Activated naive CD4-positive, alpha-beta T cell treated with anti-CD3 and anti-CD28 coated beads, Interleukin-2, amount 50 U/mL, for 24 hours (primary cell): Measurements from ENCODE around the gene SNTG2.
A peak's percentile ranks its signal among the peaks of the same experiment; 100 is the strongest.
"Not testable (repeated sequence)": the region's sequence is repeated elsewhere in the genome, so short reads cannot be mapped to it uniquely, and the experiment has no call there.

Source experiments
- H3K27ac Mint-ChIP-seq: one replicate; pipeline ENCODE4 v1.8.0; 2021; ENCODE audit warnings: mild to moderate bottlenecking, mixed read lengths
- H3K27me3 Mint-ChIP-seq: one replicate; pipeline ENCODE4 v1.8.0; 2021; ENCODE audit warnings: mixed read lengths
- H3K36me3 Mint-ChIP-seq: one replicate; pipeline ENCODE4 v1.8.0; 2021; ENCODE audit warnings: mixed read lengths
- H3K4me1 Mint-ChIP-seq: one replicate; pipeline ENCODE4 v1.8.0; 2021; ENCODE audit warnings: mixed read lengths
- H3K4me3 Mint-ChIP-seq: one replicate; pipeline ENCODE4 v1.8.0; 2021; ENCODE audit warnings: mild to moderate bottlenecking, mixed read lengths
- H3K9me3 Mint-ChIP-seq: one replicate; pipeline ENCODE4 v1.8.0; 2021; ENCODE audit warnings: mixed read lengths

The SNTG2 gene

GRCh38 chr2:950080-950966 is at the start of gene SNTG2:
Gene SNTG2, plus strand, starts transcription at chr2:950849. Its CDS starts 148 bp downstream, at chr2:950997.
- no peaks in the 10 kb centered on the region for H3K9me3 Mint-ChIP-seq
- no peak within 1 kb of the TSS for H3K27ac Mint-ChIP-seq
- peaks cover 23% of the 10 kb centered on the region for H3K4me1 Mint-ChIP-seq
- no peaks in the 10 kb centered on the region for H3K36me3 Mint-ChIP-seq
- H3K4me3 Mint-ChIP-seq = peak within 1 kb of the TSS; percentile 85
- H3K27me3 Mint-ChIP-seq = peaks cover 19% of the 10 kb centered on the region

DNA sequence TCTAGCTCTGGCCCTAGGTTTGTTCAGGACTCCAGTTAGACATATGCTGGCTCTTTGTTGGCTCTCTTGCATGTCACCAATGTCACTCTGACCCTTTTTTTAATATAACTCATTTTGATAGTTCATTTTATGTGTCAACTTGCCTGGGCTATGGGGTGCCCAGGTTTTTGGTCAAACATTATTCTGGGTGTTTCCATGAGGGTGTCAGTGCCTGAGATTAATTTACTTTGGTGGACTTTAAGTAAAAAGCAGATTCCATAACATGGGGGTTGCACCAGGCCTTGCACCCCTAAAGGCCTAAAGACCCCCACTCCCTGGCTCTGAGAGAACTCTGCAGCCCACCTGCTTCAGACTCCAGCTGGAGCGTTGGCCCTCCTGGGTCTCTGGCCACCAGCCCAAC is 48.1 kb upstream of the SNTG2 start:
- no peaks in the 10 kb centered on the region for H3K36me3 Mint-ChIP-seq
- no peaks in the 10 kb centered on the region for H3K9me3 Mint-ChIP-seq
- no peak overlapping the region for H3K4me3 Mint-ChIP-seq
- no peaks in the 10 kb centered on the region for H3K4me1 Mint-ChIP-seq
- peaks cover 2% of the 10 kb centered on the region for H3K27me3 Mint-ChIP-seq
- no peak overlapping the region for H3K27ac Mint-ChIP-seq

DNA sequence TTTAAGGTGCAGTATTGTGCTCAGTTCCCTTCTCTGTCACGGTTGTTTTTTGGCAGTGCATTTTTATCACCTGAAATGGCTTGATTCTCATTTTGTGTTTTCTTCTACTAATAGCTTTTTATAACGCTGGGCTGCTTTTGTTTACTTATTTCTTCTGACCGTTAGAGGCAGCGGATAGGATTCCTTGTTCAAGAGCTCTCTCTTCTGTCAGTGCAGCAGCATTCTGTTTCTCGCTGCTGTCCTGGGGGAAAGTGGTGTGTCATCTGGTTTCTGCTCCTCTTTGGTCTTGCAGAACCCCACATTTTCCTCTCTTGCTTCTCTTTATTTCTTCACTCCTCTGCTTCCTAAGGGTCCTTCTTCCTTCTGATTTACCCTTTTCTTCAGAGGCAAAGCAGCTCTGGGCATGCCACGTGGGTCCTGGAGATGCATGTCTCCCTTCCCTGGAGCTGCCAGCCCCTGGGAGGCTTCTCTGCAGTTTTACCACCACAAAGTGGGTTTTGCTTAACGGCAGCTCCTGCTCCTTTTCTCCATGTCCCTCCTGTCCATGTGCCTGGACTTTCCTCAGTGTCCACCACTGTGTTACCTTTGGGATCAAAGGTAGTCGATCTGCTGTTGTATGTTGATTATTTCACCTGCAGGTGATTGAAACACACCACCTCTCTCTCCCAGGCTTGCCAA is 47.3 kb upstream of the SNTG2 start:
- Mint-ChIP-seq H3K4me3 (no peak overlapping the region), H3K36me3 (no peaks in the 10 kb centered on the region), H3K27ac (no peak overlapping the region), H3K9me3 (no peaks in the 10 kb centered on the region), H3K4me1 (no peaks in the 10 kb centered on the region), H3K27me3 (peaks cover 2% of the 10 kb centered on the region)

- no peaks in the 10 kb centered on the region for H3K36me3 Mint-ChIP-seq
- H3K4me3 Mint-ChIP-seq = no peak overlapping the region
- H3K27ac Mint-ChIP-seq = no peak overlapping the region
- peaks cover 3% of the 10 kb centered on the region for H3K4me1 Mint-ChIP-seq
- no peaks in the 10 kb centered on the region for H3K9me3 Mint-ChIP-seq
- peaks cover 2% of the 10 kb centered on the region for H3K27me3 Mint-ChIP-seq
Measured at GRCh38 chr2:904246-905024, 46.2 kb upstream of the SNTG2 start.

- H3K27me3 Mint-ChIP-seq = no peaks in the 10 kb centered on the region
- no peaks in the 10 kb centered on the region for H3K36me3 Mint-ChIP-seq
- H3K9me3 Mint-ChIP-seq = no peaks in the 10 kb centered on the region
- H3K4me1 Mint-ChIP-seq = peaks cover 5% of the 10 kb centered on the region
- H3K4me3 Mint-ChIP-seq = no peak overlapping the region
- H3K27ac Mint-ChIP-seq = no peak overlapping the region
Measured at GRCh38 chr2:905091-905832, 45.4 kb upstream of the SNTG2 start.

DNA sequence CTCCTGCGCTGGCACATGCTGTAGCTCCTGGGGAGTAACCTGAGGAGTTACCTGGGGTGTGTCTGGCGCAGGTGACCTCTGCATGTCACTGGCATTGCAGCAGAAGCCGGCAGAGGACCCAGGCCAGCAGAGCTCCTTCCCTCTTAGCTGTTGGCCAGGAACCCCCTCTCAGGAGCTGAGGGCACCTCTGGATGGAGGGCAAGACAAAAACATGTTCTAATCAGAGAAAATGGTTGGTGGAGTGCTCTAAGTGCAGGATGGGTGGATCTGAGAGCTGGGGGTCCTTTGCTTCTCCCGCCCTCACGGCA is 44.9 kb upstream of the SNTG2 start:
- Mint-ChIP-seq H3K4me1 (peaks cover 6% of the 10 kb centered on the region), H3K27ac (no peak overlapping the region), H3K36me3 (no peaks in the 10 kb centered on the region), H3K27me3 (no peaks in the 10 kb centered on the region), H3K9me3 (no peaks in the 10 kb centered on the region), H3K4me3 (no peak overlapping the region)

GRCh38 chr2:907706-908105 is 42.9 kb upstream of the SNTG2 start:
- Mint-ChIP-seq H3K27ac (no peak overlapping the region), H3K9me3 (no peaks in the 10 kb centered on the region), H3K36me3 (no peaks in the 10 kb centered on the region), H3K4me3 (no peak overlapping the region), H3K4me1 (peaks cover 6% of the 10 kb centered on the region), H3K27me3 (no peaks in the 10 kb centered on the region)

DNA sequence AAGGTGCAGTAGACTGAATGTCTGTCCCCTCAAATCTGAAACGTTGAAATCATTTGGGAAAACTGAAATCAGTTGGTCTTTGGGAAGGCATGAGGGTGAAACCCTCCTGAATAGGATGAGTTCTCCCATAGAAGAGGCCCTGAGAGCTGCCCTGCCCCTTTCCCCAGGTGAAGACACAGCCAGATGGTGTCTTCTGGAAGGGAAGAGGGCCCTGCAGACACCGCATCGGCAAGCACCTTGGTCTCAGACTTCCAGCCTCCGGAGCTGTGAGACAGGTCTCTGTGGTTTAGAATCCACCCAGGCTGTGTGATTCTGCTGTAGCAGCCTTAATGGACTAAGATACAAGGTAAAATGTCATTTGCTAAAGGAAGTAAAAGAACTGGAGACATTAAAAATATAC is 42.1 kb upstream of the SNTG2 start:
- no peaks in the 10 kb centered on the region for H3K27me3 Mint-ChIP-seq
- no peaks in the 10 kb centered on the region for H3K9me3 Mint-ChIP-seq
- no peak overlapping the region for H3K27ac Mint-ChIP-seq

DNA sequence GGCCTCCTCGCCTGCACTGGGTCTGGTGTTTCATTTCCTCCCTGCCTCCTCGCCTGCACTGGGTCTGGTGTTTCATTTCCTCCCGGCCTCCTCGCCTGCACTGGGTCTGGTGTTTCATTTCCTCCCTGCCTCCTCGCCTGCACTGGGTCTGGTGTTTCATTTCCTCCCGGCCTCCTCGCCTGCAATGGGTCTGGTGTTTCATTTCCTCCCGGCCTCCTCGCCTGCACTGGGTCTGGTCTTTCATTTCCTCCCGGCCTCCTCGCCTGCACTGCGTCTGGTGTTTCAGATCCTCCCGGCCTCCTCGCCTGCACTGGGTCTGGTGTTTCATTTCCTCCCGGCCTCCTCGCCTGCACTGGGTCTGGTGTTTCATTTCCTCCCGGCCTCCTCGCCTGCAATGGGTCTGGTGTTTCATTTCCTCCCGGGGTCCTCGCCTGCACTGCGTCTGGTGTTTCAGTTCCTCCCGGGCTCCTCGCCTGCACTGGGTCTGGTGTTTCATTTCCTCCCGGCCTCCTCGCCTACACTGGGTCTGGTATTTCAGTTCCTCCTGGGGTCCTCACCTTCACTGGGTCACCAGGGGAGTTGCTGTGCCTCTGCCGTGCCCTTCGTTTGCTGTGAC is 40.8 kb upstream of the SNTG2 start:
- H3K9me3 Mint-ChIP-seq, H3K4me3 Mint-ChIP-seq, H3K4me1 Mint-ChIP-seq, H3K36me3 Mint-ChIP-seq, H3K27me3 Mint-ChIP-seq: not testable (repeated sequence)
- H3K27ac Mint-ChIP-seq = peak overlapping the region; percentile 14

More for the DNA sequence above, 42.1 kb upstream of the SNTG2 start:
- H3K4me3 Mint-ChIP-seq = no peak overlapping the region
- no peaks in the 10 kb centered on the region for H3K36me3 Mint-ChIP-seq
- H3K4me1 Mint-ChIP-seq = peaks cover 6% of the 10 kb centered on the region

DNA sequence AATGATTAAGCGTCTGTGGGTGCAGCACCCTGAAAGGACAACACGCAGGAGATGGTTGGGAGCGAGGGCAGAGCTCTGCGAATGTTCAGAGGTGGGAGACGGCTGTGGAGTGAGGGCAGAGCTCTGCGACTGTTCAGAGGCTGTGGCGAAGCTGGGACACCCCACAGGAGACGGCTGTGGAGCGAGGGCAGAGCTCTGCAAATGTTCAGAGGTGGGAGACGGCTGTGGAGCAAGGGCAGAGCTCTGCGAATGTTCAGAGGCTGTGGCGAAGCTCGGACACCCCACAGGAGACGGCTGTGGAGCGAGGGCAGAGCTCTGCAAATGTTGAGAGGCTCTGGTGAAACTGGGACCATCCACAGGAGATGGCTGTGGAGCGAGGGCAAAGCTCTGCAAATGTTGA is 40.0 kb upstream of the SNTG2 start:
- no peaks in the 10 kb centered on the region for H3K9me3 Mint-ChIP-seq
- peaks cover 6% of the 10 kb centered on the region for H3K4me1 Mint-ChIP-seq
- H3K36me3 Mint-ChIP-seq = no peaks in the 10 kb centered on the region
- H3K27me3 Mint-ChIP-seq = no peaks in the 10 kb centered on the region
- no peak overlapping the region for H3K27ac Mint-ChIP-seq
- no peak overlapping the region for H3K4me3 Mint-ChIP-seq

GRCh38 chr2:915979-916378 is 34.7 kb upstream of the SNTG2 start:
- Mint-ChIP-seq H3K36me3 (no peaks in the 10 kb centered on the region), H3K4me3 (no peak overlapping the region), H3K27ac (no peak overlapping the region), H3K4me1 (no peaks in the 10 kb centered on the region), H3K27me3 (no peaks in the 10 kb centered on the region), H3K9me3 (no peaks in the 10 kb centered on the region)

DNA sequence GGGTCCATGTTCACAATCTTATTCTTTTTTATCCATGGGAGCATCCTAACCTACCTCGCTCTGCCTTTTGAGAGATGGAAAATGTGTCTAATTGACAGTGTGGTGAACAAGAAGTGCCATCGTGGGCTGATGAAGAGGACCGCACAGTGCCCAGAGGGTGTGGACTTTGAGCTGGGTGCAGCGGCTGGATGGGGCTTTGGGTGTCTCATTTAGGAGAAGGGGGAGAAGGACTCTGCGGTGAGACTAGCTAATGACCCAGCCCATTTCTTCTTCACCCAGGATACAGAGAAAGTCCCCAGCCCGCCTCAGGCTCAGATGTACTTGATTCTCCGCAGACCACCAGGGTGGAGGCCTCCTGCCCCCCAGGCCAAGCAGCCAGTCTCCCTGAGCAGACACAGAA is 33.7 kb upstream of the SNTG2 start:
- Mint-ChIP-seq H3K4me1 (no peaks in the 10 kb centered on the region), H3K27ac (no peak overlapping the region), H3K36me3 (no peaks in the 10 kb centered on the region), H3K9me3 (no peaks in the 10 kb centered on the region), H3K27me3 (no peaks in the 10 kb centered on the region), H3K4me3 (no peak overlapping the region)

- Mint-ChIP-seq H3K4me1 (no peaks in the 10 kb centered on the region), H3K9me3 (no peaks in the 10 kb centered on the region), H3K4me3 (no peak overlapping the region), H3K27ac (no peak overlapping the region), H3K36me3 (no peaks in the 10 kb centered on the region), H3K27me3 (no peaks in the 10 kb centered on the region)
Measured at GRCh38 chr2:919672-920071, 31.0 kb upstream of the SNTG2 start.

GRCh38 chr2:920573-920972 is 30.1 kb upstream of the SNTG2 start:
- H3K4me3 Mint-ChIP-seq = no peak overlapping the region
- no peaks in the 10 kb centered on the region for H3K4me1 Mint-ChIP-seq
- H3K9me3 Mint-ChIP-seq = no peaks in the 10 kb centered on the region
- H3K36me3 Mint-ChIP-seq = no peaks in the 10 kb centered on the region
- H3K27me3 Mint-ChIP-seq = no peaks in the 10 kb centered on the region
- no peak overlapping the region for H3K27ac Mint-ChIP-seq

GRCh38 chr2:920999-921398 is 29.6 kb upstream of the SNTG2 start:
- Mint-ChIP-seq H3K4me1 (no peaks in the 10 kb centered on the region), H3K4me3 (no peak overlapping the region), H3K27me3 (no peaks in the 10 kb centered on the region), H3K36me3 (no peaks in the 10 kb centered on the region), H3K9me3 (no peaks in the 10 kb centered on the region), H3K27ac (no peak overlapping the region)
